ENCODE measurements around the gene CLSTN2. TPM values are rescaled to one million over a fixed set of nuclear protein-coding genes. Genes with fewer than 3 reads are reported as not detected.

CLSTN2 gene
- total RNA-seq, 1 experiment from 2014 or later = 0.02 TPM

- Histone ChIP-seq H3K27ac (ENCODE audit: low read depth, low read length) (no peak overlapping the region), H4K20me1 (ENCODE audit: insufficient read depth) (no peaks in the 10 kb centered on the region), H3K9me3 (ENCODE audit: control insufficient read depth in 1 of 2, insufficient read depth in 1 of 2, low read depth in 1 of 2, low read length in 2 of 2) (no peaks in the 10 kb centered on the region), H3K4me3 (replicated peaks in 1 of 2; ENCODE audit: low read depth in 1 of 2, low read length in 2 of 2) (no peak overlapping the region), H2AFZ (ENCODE audit: low read depth, low read length, poor library complexity, severe bottlenecking) (no peak overlapping the region), H3K79me2 (ENCODE audit: insufficient read depth, low read length) (no peaks in the 10 kb centered on the region), H3K9me2 (ENCODE audit: insufficient read depth) (no peaks in the 10 kb centered on the region), H3K4me1 (ENCODE audit: control insufficient read depth in 1 of 2, insufficient read depth in 2 of 2, low read length in 2 of 2) (no peaks in the 10 kb centered on the region), H3K36me3 (ENCODE audit: control insufficient read depth in 1 of 2, insufficient read depth in 2 of 2, low read length in 2 of 2) (no peaks in the 10 kb centered on the region), H3K9ac (ENCODE audit: low read length) (no peak overlapping the region), H3K27me3 (ENCODE audit: insufficient read depth, low read length) (peaks cover 40% of the 10 kb centered on the region), H3K4me2 (ENCODE audit: low read length) (no peak overlapping the region)
- intact Hi-C loops (cut with micrococcal nuclease) = no loop called here
- POLR2A ChIA-PET = no interaction called here
- DNase-seq (ENCODE audit: low read depth, low spot score) = no peak
- CTCF ChIA-PET = no interaction called here
- TF ChIP-seq, protein P1, sequence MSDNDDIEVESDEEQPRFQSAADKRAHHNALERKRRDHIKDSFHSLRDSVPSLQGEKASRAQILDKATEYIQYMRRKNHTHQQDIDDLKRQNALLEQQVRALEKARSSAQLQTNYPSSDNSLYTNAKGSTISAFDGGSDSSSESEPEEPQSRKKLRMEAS (IDR thresholded peaks at IDR 0.05) = no peak
- TF ChIP-seq, protein P2, sequence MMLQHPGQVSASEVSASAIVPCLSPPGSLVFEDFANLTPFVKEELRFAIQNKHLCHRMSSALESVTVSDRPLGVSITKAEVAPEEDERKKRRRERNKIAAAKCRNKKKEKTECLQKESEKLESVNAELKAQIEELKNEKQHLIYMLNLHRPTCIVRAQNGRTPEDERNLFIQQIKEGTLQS (IDR thresholded peaks at IDR 0.05) = no peak
- no peak for TF ChIP-seq JUND (IDR thresholded peaks at IDR 0.05)
- TF ChIP-seq CBX3 (IDR thresholded peaks at IDR 0.05; ENCODE audit: low read depth) = no peak
- no peak for TF ChIP-seq SP1 (IDR thresholded peaks at IDR 0.05; ENCODE audit: low read depth)
- TF ChIP-seq ZNF274 (IDR thresholded peaks at IDR 0.05; ENCODE audit: low read depth, low read length) = no peak
- TF ChIP-seq EZH2phosphoT487 (IDR thresholded peaks at IDR 0.05; ENCODE audit: borderline replicate concordance) = no peak
- no peak for TF ChIP-seq POLR2A (IDR thresholded peaks at IDR 0.05; ENCODE audit: borderline replicate concordance, extremely low read depth, insufficient read depth, insufficient read length)
- TF ChIP-seq EGR1 (IDR thresholded peaks at IDR 0.05; ENCODE audit: low read depth) = no peak
- TF ChIP-seq, protein P3, sequence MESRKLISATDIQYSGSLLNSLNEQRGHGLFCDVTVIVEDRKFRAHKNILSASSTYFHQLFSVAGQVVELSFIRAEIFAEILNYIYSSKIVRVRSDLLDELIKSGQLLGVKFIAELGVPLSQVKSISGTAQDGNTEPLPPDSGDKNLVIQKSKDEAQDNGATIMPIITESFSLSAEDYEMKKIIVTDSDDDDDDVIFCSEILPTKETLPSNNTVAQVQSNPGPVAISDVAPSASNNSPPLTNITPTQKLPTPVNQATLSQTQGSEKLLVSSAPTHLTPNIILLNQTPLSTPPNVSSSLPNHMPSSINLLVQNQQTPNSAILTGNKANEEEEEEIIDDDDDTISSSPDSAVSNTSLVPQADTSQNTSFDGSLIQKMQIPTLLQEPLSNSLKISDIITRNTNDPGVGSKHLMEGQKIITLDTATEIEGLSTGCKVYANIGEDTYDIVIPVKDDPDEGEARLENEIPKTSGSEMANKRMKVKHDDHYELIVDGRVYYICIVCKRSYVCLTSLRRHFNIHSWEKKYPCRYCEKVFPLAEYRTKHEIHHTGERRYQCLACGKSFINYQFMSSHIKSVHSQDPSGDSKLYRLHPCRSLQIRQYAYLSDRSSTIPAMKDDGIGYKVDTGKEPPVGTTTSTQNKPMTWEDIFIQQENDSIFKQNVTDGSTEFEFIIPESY (IDR thresholded peaks at IDR 0.05; ENCODE audit: extremely low read depth, insufficient replicate concordance, low read length) = no peak
- no peak for TF ChIP-seq SRF (IDR thresholded peaks at IDR 0.05; ENCODE audit: low read depth)
- no peak for TF ChIP-seq EZH2 (IDR thresholded peaks at IDR 0.05)
- no peak for TF ChIP-seq ZFX (IDR thresholded peaks at IDR 0.05)
- no peak for TF ChIP-seq ELF1 (IDR thresholded peaks at IDR 0.05; ENCODE audit: borderline replicate concordance, low read depth)
- no peak for TF ChIP-seq POLR2AphosphoS5 (IDR thresholded peaks at IDR 0.05; ENCODE audit: low read depth, low read length)
- TF ChIP-seq YY1 (IDR thresholded peaks at IDR 0.05; ENCODE audit: extremely low read depth, insufficient replicate concordance, low read depth, low read length) = no peak
- no peak for TF ChIP-seq FOSL1 (IDR thresholded peaks at IDR 0.05; ENCODE audit: low read depth)
- TF ChIP-seq TCF7L2 (IDR thresholded peaks at IDR 0.05; ENCODE audit: borderline replicate concordance, extremely low read depth, insufficient read depth, insufficient read length) = no peak
- TF ChIP-seq SIN3A (IDR thresholded peaks at IDR 0.05; ENCODE audit: low read depth) = no peak
- BruUV-seq (replicated peaks) = no TSS peak
- ATAC-seq = no peak
- RAD21 ChIA-PET (ENCODE audit: low non-redundant PET in 1 of 2, low total read pairs in 2 of 2, uncharacterized antibody in 2 of 2, unreplicated experiment in 2 of 2) = no interaction called here
Measured at GRCh38 chr3:140420621-140421357, 485.8 kb downstream of the CLSTN2 start.

All from HCT116 (cell line).